ENCODE results near the gene RANBP10. TPM values are rescaled to one million over a fixed set of nuclear protein-coding genes. Genes with fewer than 3 reads are reported as not detected.

RANBP10 gene
- total and polyA plus RNA-seq, 10 of the 15 experiments (the other 5 are each of a cell fraction or from before 2014, with no cell fraction given) = 1.2 to 20.4 (median 10.8) TPM

- TF ChIP-seq ZBTB40 (IDR thresholded peaks at IDR 0.05; ENCODE audit: borderline replicate concordance) (peak; percentile 83), ETV6 (conservative IDR thresholded peaks at IDR 0.05 in 1 of 2, IDR thresholded peaks at IDR 0.05 in 1 of 2; ENCODE audit: borderline replicate concordance in 1 of 2, low read depth in 1 of 2) (peak in 1 of 2 experiments; percentile 39; a peak in 1 of 4 replicates), HSF1 (IDR thresholded peaks at IDR 0.05; ENCODE audit: low read depth, low read length) (0 out of 2 replicates have a peak, but pooled peaks have one; percentile 19), SIX5 (IDR thresholded peaks at IDR 0.05; ENCODE audit: low read depth, low read length, severe bottlenecking) (peak; percentile 95), ZBED1 (IDR thresholded peaks at IDR 0.05; ENCODE audit: borderline replicate concordance) (0 out of 2 replicates have a peak, but pooled peaks have one; percentile 28), NFYA (IDR thresholded peaks at IDR 0.05; ENCODE audit: borderline replicate concordance, low read depth, low read length) (no peak), HDGF (IDR thresholded peaks at IDR 0.05) (peak; percentile 78), ATF3 (IDR thresholded peaks at IDR 0.05; ENCODE audit: borderline replicate concordance, extremely low read depth, low read depth, low read length) (no peak), MYB (IDR thresholded peaks at IDR 0.05; ENCODE audit: borderline replicate concordance, low read depth, low read length) (peak; percentile 15; the same call in 1 of the 2 replicates)
Observed at GRCh38 chr16:67846320-67847063, 40.1 kb upstream of the RANBP10 start, which contains the start of gene NUTF2 (continued).
